ENCODE data around the gene MEF2C. TPM values are rescaled to one million over a fixed set of nuclear protein-coding genes. Genes with fewer than 3 reads are reported as not detected.

Gene MEF2C
- total and polyA plus RNA-seq, 2 of the 13 experiments (the other 11 are each of a cell fraction or from before 2014, with no cell fraction given): 0.02 TPM; not detected in 1

DNA sequence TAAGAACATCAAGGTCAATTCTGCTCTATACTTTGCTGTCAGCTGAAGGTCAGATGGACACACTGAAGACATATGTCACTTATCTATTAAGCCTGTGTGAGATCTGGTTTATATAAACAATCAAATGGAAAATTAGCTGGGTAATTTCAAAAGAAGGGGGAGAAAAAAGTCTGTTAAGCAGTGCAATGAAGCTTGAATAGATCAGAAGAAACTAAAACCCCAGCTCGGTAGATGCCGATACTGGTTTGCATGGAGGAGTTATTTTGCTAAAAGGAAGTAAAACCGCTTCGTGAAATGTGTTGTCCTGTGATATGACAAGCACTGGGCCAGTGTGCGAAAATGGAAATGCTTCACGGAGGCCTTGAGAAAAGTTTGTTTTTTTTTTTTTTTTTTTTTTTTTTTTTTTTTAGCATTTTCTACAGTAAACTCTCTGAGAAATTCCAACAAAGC is 148.8 kb downstream of the MEF2C start:
- DNase-seq (ENCODE audit: low spot score) (no peak), FAIRE-seq (no peak), ATAC-seq (no peak)
- CTCF ChIA-PET (ENCODE audit: low intra/inter-chr PET ratio, low total read pairs): no interaction called here
- no peak overlapping the region for H2AFZ ChIP-seq (ENCODE audit: low read length)
- no peak overlapping the region for H3K27ac ChIP-seq (ENCODE audit: extremely low read length, insufficient read depth, low read length)
- no peak overlapping the region for H3K4me2 ChIP-seq (ENCODE audit: low read depth, low read length)
- H3K9me3 ChIP-seq (ENCODE audit: low read length): no peaks in the 10 kb centered on the region
- no peak overlapping the region for H3K4me3 ChIP-seq (replicated peaks in 1 of 3; ENCODE audit: insufficient read depth in 1 of 3, low read depth in 2 of 3, low read length in 3 of 3)
- H3K27me3 ChIP-seq (ENCODE audit: control insufficient read depth in 1 of 2, insufficient read depth in 2 of 2, low read length in 2 of 2): peaks cover 0 to 6% of the 10 kb centered on the region in 2 experiments; a peak in 1 of 5 replicates
- H3K9ac ChIP-seq (ENCODE audit: insufficient read depth, low read depth, low read length): no peak overlapping the region
- 23% methylated on average over 6 of the region's 6 CpGs for WGBS (ENCODE audit: low lambda C conversion rate)
- BruUV-seq (replicated peaks): no TSS peak
- H3K79me2 ChIP-seq (ENCODE audit: insufficient read depth, low read length): no peaks in the 10 kb centered on the region
- no peaks in the 10 kb centered on the region for H4K20me1 ChIP-seq (ENCODE audit: insufficient read depth, low read length)
- no peaks in the 10 kb centered on the region for H3K36me3 ChIP-seq (replicated peaks in 1 of 2; ENCODE audit: control insufficient read depth in 1 of 2, insufficient read depth in 2 of 2, low read length in 2 of 2)
- no peaks in the 10 kb centered on the region for H3K4me1 ChIP-seq (ENCODE audit: insufficient read depth, low read length)
- POLR2A ChIA-PET: no interaction called here
- in situ Hi-C loops (cut with HindIII; ENCODE audit: extremely low pct_ligation_motif_present, low pct_unique_long_range_greater_than_20kb) (loop anchor here (10.0 kb wide), 1 partner anchor 1531 kb away; no protein-coding TSS in a partner anchor), intact Hi-C loops (cut with micrococcal nuclease; ENCODE audit: unreplicated experiment) (no loop called here)
- TF ChIP-seq, protein P1, sequence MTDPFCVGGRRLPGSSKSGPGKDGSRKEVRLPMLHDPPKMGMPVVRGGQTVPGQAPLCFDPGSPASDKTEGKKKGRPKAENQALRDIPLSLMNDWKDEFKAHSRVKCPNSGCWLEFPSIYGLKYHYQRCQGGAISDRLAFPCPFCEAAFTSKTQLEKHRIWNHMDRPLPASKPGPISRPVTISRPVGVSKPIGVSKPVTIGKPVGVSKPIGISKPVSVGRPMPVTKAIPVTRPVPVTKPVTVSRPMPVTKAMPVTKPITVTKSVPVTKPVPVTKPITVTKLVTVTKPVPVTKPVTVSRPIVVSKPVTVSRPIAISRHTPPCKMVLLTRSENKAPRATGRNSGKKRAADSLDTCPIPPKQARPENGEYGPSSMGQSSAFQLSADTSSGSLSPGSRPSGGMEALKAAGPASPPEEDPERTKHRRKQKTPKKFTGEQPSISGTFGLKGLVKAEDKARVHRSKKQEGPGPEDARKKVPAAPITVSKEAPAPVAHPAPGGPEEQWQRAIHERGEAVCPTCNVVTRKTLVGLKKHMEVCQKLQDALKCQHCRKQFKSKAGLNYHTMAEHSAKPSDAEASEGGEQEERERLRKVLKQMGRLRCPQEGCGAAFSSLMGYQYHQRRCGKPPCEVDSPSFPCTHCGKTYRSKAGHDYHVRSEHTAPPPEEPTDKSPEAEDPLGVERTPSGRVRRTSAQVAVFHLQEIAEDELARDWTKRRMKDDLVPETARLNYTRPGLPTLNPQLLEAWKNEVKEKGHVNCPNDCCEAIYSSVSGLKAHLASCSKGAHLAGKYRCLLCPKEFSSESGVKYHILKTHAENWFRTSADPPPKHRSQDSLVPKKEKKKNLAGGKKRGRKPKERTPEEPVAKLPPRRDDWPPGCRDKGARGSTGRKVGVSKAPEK (CRISPR knock-in tag; IDR thresholded peaks at IDR 0.05; ENCODE audit: borderline replicate concordance): no peak
- TF ChIP-seq, protein P2, sequence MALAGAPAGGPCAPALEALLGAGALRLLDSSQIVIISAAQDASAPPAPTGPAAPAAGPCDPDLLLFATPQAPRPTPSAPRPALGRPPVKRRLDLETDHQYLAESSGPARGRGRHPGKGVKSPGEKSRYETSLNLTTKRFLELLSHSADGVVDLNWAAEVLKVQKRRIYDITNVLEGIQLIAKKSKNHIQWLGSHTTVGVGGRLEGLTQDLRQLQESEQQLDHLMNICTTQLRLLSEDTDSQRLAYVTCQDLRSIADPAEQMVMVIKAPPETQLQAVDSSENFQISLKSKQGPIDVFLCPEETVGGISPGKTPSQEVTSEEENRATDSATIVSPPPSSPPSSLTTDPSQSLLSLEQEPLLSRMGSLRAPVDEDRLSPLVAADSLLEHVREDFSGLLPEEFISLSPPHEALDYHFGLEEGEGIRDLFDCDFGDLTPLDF (CRISPR knock-in tag; IDR thresholded peaks at IDR 0.05): no peak
- no peak for TF ChIP-seq ZNF562 (CRISPR knock-in tag; IDR thresholded peaks at IDR 0.05; ENCODE audit: borderline replicate concordance)
- TF ChIP-seq SOX13 (IDR thresholded peaks at IDR 0.05): no peak
- TF ChIP-seq SOX13 (CRISPR knock-in tag; conservative IDR thresholded peaks at IDR 0.05 in 1 of 2, IDR thresholded peaks at IDR 0.05 in 1 of 2): no peak
- TF ChIP-seq, protein P3, sequence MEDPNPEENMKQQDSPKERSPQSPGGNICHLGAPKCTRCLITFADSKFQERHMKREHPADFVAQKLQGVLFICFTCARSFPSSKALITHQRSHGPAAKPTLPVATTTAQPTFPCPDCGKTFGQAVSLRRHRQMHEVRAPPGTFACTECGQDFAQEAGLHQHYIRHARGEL (CRISPR knock-in tag; IDR thresholded peaks at IDR 0.05): no peak
- no peak for TF ChIP-seq GTF3A (CRISPR knock-in tag; conservative IDR thresholded peaks at IDR 0.05)
- TF ChIP-seq HNRNPL (IDR thresholded peaks at IDR 0.05; ENCODE audit: low read depth, low read length): no peak
- TF ChIP-seq, protein P4, sequence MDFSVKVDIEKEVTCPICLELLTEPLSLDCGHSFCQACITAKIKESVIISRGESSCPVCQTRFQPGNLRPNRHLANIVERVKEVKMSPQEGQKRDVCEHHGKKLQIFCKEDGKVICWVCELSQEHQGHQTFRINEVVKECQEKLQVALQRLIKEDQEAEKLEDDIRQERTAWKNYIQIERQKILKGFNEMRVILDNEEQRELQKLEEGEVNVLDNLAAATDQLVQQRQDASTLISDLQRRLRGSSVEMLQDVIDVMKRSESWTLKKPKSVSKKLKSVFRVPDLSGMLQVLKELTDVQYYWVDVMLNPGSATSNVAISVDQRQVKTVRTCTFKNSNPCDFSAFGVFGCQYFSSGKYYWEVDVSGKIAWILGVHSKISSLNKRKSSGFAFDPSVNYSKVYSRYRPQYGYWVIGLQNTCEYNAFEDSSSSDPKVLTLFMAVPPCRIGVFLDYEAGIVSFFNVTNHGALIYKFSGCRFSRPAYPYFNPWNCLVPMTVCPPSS (IDR thresholded peaks at IDR 0.05): no peak
- TF ChIP-seq, protein P5, sequence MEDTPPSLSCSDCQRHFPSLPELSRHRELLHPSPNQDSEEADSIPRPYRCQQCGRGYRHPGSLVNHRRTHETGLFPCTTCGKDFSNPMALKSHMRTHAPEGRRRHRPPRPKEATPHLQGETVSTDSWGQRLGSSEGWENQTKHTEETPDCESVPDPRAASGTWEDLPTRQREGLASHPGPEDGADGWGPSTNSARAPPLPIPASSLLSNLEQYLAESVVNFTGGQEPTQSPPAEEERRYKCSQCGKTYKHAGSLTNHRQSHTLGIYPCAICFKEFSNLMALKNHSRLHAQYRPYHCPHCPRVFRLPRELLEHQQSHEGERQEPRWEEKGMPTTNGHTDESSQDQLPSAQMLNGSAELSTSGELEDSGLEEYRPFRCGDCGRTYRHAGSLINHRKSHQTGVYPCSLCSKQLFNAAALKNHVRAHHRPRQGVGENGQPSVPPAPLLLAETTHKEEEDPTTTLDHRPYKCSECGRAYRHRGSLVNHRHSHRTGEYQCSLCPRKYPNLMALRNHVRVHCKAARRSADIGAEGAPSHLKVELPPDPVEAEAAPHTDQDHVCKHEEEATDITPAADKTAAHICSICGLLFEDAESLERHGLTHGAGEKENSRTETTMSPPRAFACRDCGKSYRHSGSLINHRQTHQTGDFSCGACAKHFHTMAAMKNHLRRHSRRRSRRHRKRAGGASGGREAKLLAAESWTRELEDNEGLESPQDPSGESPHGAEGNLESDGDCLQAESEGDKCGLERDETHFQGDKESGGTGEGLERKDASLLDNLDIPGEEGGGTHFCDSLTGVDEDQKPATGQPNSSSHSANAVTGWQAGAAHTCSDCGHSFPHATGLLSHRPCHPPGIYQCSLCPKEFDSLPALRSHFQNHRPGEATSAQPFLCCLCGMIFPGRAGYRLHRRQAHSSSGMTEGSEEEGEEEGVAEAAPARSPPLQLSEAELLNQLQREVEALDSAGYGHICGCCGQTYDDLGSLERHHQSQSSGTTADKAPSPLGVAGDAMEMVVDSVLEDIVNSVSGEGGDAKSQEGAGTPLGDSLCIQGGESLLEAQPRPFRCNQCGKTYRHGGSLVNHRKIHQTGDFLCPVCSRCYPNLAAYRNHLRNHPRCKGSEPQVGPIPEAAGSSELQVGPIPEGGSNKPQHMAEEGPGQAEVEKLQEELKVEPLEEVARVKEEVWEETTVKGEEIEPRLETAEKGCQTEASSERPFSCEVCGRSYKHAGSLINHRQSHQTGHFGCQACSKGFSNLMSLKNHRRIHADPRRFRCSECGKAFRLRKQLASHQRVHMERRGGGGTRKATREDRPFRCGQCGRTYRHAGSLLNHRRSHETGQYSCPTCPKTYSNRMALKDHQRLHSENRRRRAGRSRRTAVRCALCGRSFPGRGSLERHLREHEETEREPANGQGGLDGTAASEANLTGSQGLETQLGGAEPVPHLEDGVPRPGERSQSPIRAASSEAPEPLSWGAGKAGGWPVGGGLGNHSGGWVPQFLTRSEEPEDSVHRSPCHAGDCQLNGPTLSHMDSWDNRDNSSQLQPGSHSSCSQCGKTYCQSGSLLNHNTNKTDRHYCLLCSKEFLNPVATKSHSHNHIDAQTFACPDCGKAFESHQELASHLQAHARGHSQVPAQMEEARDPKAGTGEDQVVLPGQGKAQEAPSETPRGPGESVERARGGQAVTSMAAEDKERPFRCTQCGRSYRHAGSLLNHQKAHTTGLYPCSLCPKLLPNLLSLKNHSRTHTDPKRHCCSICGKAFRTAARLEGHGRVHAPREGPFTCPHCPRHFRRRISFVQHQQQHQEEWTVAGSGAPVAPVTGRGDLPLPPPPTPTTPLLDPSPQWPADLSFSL (CRISPR knock-in tag; IDR thresholded peaks at IDR 0.05): no peak
